DMS53 treated with DMSO at 0.1 percent for 48 hours (cell line): ENCODE data around the gene CABP1.
"Not testable (repeated sequence)": the region's sequence is repeated elsewhere in the genome, so short reads cannot be mapped to it uniquely, and the experiment has no call there.

ENCODE experiments used
- DNase-seq: peaks from one replicate; lab custom pipeline; 2025; ENCODE audit not compliant: unreplicated experiment; lab: John Stamatoyannopoulos, UW

CABP1 gene

DNA sequence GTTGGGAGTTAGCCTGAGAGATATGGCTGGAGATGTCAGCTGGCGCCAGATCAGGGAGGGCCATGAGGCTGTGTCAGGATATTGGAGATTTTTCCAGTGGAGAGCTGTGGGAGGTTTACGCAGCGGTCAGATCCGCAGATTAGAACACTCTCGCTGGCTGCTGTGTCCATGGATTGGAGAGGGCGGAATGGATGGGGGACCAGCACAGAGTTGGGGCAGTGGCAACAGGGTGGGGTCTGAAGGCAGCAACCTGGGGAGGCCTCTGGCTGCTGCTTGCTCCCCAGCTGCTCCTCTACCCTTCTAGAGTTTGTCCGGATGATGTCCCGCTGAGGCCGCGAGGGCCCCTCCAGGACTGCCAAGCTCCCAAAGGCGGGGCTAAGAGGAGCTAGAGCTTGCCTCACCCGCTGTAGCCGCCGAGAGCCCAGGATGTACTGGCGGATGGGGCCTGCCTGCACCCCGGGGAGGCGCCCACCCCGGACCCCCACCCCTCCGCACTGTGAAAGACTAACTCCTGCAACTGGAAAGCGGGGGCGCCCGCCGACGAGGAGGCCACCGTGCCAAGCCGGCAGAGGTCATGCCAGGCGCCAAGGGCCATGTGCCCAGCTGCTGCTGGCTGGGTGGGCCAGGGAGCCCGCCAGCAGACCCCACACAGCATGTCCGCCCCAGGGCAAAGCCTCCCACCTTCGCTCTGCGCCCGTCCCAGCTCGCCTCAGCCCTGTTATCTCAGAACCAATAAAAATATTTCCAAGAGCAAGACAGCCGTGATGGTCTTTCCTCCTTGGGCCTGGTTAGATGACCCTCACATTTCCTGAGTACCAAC lies 26.4 kb downstream of the CABP1 start:
- no peak for DNase-seq

DNA sequence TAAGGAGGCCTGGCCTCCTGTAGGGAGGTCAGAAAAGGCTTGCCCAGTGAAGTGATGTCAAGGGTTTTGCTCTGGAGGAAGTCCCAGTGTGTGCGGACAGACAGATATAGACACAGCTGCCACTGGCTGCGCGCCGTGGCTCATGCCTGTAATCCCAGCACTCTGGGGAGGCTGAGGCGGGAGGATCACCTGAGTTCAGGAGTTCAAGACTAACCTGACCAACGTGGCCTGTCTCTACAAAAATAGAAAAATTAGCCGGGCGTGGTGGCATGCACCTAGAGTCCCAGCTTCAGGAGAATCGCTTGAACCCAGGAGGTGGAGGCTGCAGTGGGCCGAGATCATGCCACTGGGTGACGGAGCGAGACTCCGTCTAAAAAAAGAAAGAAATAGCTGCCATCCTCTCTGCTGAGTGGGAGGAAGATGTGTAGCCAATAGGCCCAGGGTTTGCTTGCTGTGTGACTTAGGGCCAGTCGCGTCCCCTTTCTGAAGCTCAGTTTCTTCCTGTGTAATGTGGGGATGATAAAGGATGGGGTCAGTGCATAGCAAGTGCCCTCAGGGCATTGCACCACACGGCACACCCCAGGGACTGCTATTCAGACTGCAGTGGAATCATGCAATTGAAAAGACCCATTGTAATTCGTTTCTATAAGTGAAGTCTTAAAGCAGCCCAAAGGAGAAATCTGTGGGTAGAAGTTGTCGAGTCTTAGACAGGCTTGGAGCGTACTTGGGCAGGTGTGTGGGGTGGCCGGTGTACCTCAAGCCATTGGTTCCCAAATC lies 27.9 kb downstream of the CABP1 start:
- DNase-seq = no peak

DNA sequence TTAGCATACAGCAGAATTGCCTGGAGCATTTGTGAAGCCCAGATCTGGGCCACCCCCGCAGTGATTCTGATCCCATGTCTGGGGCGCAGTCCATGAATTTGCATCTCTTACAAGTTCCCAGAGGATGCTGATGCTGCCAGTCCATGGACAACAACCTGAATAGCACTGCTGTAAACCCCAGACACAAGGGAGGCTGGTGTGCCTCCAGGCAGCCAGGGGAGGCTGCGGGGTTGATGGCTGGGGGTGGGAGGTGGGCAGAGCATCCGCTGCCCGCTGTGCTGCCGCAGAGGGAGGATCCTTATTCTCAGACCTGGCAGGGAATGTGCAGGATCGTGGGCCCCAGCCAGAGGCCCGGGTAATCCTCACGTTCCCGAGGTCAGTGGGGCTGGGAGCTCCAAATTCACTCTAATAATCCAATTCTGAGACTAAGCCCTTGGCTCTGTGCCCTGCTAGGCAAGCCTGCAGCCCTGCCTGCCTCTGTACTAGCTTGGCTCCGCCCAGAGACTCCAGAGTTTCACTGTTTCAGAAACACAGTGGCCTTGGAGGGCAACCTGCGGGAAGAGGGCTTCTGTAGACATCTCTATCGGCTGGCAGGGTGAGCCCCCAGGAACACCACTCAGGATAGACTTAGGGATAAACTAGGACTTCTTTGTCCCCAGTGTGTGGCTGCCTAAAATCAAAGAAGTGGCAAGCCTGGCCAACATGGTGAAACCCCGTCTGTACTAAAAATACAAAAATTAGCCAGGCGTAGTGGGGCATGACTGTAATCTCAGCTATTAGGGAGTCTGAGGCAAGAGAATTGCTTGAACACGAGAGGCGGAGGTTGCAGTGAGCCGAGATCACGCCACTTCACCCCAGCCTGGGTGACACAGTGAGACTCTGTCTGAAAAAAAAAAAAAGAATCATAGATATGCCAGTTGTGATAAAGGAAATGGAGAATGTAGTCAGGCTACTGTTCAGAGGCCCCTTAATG lies 28.7 kb downstream of the CABP1 start:
- DNase-seq = no peak

DNA sequence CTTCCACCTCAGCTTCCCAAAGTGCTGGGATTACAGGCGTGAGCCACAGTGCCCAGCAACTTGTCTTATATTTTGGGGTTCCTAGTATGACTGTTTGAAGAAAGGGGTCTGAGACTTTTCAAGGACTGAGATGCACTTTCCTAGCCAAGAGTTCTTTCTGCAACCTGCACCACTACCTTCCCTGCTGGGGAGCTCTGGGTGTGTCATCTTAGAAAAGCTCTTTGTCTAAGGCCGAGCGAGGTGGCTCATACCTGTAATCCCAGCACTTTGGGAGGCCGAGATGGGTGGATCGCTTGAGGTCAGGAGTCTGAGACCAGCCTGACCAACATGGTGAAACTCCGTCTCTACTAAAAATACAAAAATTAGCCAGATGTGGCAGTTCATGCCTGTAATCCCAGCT lies 29.8 kb downstream of the CABP1 start:
- DNase-seq = not testable (repeated sequence)

DNA sequence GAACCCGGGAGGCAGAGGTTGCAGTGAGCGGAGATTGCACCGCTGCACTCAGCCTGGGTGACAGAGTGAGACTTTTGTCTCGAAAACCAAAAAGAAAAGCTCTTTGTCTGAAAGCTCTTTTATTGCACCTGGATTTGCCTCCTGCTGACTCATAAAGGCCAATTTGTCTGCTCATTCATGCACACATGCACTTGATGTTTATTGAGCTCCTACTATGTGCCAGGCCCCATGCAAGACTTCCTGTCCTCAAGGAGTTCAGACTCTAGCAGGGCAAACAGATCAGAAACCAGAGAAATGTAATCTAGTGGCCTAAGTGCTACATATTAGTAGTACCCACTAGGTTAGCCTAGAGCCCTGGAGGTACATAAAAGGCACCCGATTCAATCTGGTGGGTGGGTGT lies 30.2 kb downstream of the CABP1 start:
- DNase-seq = no peak

- DNase-seq = no peak
These were observed 33.7 kb downstream of the CABP1 start for GRCh38 chr12:120674097-120674636.

- no peak for DNase-seq
These were observed 37.5 kb downstream of the CABP1 start for GRCh38 chr12:120677765-120678473.

DNA sequence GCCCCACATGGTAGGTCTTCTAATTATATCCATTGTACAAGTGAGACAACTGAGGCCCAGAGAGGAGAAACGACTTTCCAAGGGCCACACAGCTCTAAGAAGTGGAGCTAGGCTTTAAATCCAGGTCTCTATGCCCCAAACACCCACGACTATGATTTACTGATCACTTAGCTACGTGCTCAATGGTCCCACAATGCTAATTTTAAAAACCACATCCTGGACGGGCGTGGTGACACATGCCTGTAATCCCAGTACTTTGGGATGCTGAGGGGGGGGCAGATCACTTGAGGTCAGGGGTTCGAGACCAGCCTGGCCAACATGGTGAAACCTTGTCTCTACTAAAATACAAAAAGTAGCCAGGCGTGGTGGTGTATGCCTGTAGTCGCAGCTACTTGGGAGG lies 38.1 kb downstream of the CABP1 start:
- DNase-seq = no peak

- no peak for DNase-seq
These were observed 39.8 kb downstream of the CABP1 start for GRCh38 chr12:120680165-120680738.

- no peak for DNase-seq
These were observed 44.1 kb downstream of the CABP1 start for GRCh38 chr12:120684523-120684932.

GRCh38 chr12:120685522-120685921 lies 45.1 kb downstream of the CABP1 start:
- no peak for DNase-seq

DNA sequence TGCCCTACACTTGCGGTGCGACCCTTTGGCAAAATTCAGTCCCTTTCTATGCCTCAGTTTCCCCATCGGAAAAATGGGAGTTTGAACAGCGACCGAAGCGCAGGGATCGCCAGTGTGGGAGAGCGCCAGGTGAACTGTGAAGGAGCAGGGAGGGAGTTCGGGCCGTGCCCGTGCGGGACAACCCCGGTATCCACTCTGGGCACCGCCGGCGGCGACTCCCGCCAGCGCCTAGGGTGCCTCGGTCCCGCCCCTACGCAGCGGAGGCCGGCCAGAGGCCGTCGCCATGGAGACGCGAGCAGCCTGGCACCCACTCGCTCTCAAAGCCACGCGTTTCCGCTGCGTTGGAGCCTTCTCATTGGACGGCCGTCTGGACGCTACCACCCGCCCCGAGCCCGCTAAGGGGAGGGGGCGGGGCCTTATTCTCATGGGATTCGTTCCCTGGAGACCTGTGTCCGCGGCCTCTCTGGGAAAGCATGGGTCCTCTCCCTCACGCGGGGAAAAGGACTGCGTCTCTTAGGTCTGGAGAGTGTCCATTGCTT lies 45.8 kb downstream of the CABP1 start:
- DNase-seq = peak; percentile 100

- peak; percentile 97 for DNase-seq
These were observed 46.5 kb downstream of the CABP1 start, which contains the start of gene MLEC for GRCh38 chr12:120686690-120687577. Gene MLEC (plus strand): TSS chr12:120687149. CDS start chr12:120687297, 148 bp downstream.

- DNase-seq = peak; percentile 13
These were observed 47.3 kb downstream of the CABP1 start for GRCh38 chr12:120687578-120688289.

GRCh38 chr12:120688527-120689071 lies 48.2 kb downstream of the CABP1 start:
- DNase-seq = no peak

- no peak for DNase-seq
These were observed 49.1 kb downstream of the CABP1 start for GRCh38 chr12:120689397-120690082.

DNA sequence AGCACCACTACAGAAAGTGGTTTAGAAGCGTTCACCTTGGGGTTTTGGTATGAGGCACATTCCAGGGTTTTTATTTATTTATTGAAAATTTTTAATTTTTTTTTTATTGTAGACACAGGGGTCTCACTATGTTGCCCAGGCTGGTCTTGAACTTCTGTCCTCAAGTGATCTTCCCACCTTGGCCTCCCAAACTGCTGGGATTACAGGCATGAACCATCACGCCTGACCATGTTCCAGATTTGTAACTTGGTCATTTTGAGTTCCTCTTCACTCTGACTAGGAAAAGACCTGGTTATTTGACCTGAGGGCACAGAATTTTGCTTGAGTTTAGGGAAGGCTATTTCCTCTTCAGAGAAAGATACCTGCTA lies 49.6 kb downstream of the CABP1 start:
- DNase-seq = no peak
